Stimulated activated CD8-positive, alpha-beta memory T cell treated with anti-CD3 and anti-CD28 coated beads, Interleukin-2, amount 100 ng/mL, for 48 hours (primary cell): Measurements from ENCODE around the gene TYW1.
"Not testable (repeated sequence)": the region's sequence is repeated elsewhere in the genome, so short reads cannot be mapped to it uniquely, and the experiment has no call there.

Experiments used
- DNase-seq, 2 donors: peaks; one replicate each; pipeline ENCODE4 v3.0.0-alpha.2; 2020; ENCODE audit warnings: low read depth in 2 of 2

Gene TYW1

GRCh38 chr7:67191002-67191720 lies 194.5 kb downstream of the TYW1 start:
- not testable (repeated sequence) for DNase-seq

DNA sequence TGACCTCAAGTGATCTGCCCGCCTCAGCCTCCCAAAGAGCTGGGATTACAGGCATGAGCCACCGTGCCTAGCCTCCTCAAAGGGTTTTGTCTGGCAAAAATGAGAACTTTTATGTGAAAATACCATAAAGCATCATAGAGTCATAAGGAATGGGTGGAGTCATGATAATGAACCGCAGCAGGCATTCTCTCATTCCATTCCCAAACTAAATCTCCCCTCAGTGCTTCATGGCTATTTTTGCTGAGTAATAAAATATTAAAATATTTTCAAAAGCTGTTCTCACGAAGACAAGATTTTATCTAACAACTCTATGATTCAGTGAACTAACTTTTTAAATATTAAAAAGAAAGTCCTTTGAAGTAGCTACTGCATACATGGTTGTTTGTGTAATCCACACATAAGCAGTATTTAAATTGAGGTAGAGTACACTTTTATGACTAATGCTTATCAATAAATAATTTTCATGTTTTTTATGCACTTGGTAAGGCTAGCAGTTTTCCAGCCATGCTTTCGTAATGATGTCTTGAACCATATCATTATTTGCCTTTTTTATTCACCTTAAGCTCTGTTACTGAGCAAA lies 195.6 kb downstream of the TYW1 start:
- not testable (repeated sequence) for DNase-seq

DNA sequence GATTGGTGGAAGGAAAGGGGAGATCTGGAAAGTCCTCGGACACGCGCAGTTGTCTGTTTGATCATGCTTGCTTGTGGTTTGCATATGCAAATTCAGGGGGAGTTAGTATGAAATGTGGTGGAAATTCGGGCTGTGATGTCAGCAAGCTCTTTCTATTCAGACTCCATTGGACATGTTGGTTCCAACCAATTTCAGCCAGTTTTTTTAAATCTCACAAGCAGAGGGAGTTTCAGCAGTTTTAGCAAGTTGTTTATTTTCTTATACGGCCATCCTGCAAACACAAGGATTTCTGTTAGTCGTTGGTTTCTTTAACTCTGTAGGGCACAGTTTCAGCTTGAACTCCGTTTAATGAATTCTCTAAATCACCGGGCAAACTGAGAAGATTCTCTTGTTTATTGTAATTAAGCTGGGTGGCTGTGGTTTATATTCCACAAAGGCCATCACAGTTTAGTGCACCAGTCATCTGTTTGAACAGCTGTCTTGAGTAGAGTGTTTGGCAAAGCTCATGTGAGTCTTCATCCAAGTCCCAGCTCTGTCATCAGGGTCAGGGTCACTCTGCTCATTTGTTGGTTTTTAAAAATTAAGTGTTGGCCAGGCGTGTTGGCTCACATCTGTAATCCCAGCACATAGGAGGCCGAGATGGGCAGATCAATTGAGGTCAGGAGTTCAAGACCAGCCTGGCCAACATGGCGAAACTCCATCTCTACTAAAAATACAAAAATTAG lies 196.4 kb downstream of the TYW1 start:
- not testable (repeated sequence) for DNase-seq

DNA sequence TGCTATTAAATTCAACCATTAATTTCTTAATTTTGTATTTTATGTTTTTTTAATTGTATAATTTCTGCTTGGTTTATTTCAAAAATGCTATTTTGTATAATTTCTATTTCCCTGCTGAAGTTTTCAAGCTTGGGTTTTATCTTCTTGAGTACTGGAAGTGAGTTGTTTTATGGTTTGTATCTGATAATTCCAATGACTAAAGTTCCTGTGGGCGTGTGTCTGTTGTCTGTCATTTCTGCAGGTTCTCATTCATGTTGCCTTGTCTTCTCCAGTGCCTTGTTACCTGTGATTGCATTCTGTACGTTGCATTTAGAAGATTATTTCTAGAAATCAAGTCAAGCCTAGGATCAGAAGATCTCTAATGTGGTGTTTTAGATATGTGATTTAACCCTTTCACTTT lies 199.5 kb downstream of the TYW1 start:
- not testable (repeated sequence) for DNase-seq

DNA sequence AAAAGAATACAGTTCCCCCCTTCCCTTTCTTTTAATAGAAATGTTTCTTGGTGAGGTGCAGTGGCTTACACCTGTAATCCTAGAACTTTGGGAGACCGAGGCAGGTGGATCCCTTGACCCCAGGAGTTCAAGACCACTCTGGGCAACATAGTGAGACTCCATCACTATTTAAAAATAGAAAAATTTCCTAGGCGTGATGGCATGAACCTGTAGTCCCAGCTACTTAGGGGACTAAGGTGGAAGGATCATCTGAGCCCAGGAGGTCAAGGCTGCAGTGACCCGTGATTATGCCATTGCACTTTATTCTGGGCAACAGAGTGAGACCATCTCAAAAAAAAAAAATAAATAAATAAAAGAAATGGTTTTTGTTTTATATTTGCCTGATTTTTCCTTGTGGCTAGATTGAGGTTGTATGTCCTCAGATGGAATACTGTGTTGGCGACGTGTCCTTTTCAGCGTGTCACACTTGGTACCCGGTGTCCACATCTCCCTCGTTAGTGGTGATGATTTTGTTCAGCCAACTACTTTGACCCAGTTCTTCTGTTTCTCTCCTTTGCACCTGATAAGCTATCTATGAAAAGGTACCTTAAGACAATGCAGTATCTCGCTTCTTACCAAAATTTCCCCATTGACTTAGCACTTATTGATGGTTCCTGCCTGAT lies 202.4 kb downstream of the TYW1 start:
- DNase-seq, result not testable (repeated sequence)

GRCh38 chr7:67205772-67206171 lies 209.1 kb downstream of the TYW1 start:
- not testable (repeated sequence) for DNase-seq

DNA sequence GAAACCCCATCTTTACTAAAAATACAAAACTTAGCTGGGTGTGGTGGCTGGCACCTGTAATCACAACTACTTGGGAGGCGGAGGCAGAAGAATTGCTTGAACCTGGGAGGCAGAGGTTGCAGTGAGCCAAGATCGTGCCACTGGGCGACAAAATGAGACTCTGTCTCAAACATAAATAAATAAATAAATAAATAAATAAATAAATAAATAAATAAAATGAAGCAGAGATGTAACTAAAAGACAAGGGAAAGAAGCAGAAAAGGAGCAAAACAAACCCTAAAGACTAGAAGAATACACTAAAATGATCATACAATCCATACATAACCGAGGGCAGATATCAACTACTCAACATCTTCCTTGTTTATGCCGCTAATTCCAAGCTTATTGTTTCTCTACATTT lies 209.8 kb downstream of the TYW1 start:
- DNase-seq, result no peak

GRCh38 chr7:67208656-67209055 lies 212.0 kb downstream of the TYW1 start:
- not testable (repeated sequence) for DNase-seq

DNA sequence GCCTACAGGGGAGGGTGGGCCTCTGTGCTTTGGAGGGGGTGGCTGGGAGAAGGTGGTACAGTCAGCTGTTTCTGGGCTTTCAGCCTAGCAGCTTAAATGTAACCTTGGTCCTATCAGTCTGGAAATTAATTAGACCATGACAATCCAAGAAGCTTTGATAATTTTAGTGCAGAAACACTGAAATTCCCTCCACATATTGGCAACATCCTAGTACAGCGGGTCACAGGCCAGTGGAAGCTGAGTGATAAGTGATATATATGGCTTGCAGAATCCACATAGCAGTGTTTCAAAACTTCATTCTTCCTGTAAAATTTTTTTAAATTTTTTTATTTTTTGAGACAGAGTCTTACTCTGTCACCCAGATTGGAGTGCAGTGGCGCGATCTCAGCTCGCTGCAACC lies 212.6 kb downstream of the TYW1 start:
- no peak for DNase-seq

DNA sequence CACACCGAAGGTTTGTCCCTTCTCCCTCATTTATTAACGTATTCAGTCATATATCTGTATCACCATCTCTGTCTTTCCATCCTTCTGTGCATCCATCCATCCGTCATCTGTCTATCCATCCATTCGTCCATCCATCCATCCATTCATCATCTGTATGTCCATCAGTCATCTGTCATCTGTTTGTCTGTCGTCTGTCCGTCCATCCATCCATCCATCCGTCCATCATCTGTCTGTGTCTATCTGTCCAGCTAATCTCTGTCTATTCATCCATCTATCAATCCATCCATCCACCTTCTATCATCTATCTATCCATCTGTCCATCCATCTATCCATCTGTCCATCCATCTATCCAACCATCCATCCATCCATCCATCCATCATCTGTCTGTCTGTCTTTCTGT lies 213.9 kb downstream of the TYW1 start:
- DNase-seq, result no peak

DNA sequence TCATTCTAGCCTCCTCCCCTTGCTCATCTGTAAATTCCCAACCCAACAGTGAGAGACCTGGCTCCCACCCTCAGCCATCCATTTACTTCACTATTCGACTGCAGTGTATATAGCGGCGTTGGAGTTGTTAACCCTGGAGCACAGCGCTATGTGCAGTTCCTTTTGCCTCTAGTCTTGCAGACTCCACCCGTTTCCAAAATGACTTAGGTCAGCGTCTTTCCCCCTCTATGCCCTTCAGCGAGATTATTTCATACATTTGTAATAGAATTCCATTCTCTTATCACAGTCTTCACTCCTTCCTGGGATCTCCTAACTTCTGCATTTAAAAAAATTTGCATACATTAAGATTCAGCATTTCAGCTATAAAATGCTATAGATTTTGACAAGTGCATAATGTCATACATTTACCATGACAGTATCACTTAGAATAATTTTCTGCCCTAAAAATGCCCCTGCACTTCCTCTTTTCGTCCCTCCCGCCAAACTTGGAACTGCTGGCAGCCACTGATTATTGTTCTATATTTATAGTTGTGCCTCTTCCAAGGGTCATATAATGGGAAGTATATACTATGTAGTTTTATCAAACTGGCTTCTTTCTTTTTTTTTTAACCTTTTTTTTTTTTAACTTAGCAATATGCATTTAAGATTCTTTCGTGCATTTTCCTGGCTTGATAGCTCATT lies 215.2 kb downstream of the TYW1 start:
- DNase-seq, result not testable (repeated sequence)

DNA sequence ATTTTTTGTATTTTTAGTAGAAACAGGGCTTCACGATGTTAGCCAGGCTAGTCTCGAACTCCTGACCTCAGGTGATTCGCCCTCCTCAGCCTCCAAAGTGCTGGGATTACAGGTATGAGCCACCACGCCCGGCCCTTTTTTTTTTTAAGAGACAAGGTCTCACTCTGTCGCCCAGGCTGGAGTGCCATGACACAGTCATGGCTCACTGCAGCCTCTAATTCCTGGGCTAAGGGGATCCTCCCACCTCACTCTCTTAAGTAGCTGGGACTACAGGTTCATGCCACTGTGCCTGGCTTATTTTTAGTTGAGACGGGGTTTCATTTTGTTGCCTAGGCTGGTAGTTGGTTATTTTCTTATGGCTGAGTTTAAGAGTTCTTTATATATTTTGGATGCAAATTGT lies 216.4 kb downstream of the TYW1 start:
- DNase-seq, result not testable (repeated sequence)

GRCh38 chr7:67223551-67223950 lies 226.9 kb downstream of the TYW1 start:
- not testable (repeated sequence) for DNase-seq

DNA sequence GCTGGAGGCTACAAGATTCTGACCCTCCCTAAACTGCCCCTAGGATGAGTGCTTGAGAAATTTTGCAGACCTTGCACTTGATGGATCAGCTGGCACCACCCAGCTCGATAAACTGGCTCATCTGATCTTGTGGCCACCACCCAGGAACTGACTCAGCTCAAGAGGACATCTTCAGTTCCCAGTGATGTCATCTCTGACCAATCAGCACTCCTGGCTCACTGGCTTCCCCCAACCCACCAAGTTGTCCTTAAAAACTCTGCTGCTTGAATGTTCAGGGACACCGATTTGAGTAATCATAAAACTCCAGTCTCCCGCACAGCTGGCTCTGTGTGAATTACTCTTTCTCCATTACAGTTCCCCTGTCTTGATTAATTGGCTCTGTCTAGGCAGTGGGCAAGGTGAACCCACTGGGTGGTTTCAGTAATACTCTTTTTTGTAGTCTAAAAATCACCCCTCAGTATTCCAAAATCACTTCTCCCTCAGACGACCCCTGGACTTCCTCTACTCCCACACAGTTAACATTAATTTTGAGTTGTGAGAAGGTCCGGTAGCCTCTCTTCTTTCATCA lies 229.8 kb downstream of the TYW1 start:
- DNase-seq, result peak in 1 of 2 donors; percentile 14

GRCh38 chr7:67226967-67227366 lies 230.3 kb downstream of the TYW1 start:
- DNase-seq, result not testable (repeated sequence)

GRCh38 chr7:67229018-67229417 lies 232.4 kb downstream of the TYW1 start:
- DNase-seq, result not testable (repeated sequence)

DNA sequence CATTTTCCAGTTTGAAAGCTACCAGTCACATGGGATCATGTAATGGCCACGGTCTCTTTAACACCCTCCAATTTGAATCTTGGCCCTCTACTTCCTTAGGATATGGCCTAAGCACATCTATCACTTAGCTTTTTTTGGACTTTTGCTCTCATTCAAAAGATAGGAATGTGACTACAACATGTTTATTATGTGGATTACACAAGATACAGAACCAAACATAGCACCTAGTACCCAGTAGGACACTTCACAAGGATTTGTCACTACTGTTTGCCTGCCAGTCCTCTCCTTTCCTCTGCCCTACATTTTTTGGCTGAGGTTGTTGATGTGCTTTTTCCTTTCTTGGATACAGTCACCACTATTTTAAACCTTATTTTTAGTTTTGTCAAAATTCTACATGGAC lies 233.4 kb downstream of the TYW1 start:
- DNase-seq, result not testable (repeated sequence)

- DNase-seq, result not testable (repeated sequence)
Observed at GRCh38 chr7:67233506-67233905, 236.9 kb downstream of the TYW1 start.

DNA sequence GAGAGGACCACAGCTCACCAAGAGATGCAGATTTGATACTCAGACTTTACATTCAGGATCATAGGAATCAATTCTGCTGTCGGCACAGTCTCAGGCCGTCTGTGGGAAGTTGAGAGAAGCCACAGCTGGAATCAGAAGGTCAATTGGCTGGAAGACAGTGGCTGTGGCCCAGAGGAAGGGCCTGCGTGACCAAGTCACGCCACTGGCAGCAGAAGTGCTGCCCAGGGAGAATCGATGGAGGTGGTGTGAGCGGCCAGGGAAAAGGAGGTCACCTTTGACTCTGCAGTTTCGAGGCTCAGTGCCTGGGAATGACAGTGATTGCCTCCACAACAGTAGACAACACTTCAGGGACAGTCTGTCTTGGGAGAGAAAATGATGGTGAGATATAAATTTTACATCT lies 239.6 kb downstream of the TYW1 start:
- not testable (repeated sequence) for DNase-seq

- not testable (repeated sequence) for DNase-seq
Observed at GRCh38 chr7:67242871-67243270, 246.2 kb downstream of the TYW1 start.

DNA sequence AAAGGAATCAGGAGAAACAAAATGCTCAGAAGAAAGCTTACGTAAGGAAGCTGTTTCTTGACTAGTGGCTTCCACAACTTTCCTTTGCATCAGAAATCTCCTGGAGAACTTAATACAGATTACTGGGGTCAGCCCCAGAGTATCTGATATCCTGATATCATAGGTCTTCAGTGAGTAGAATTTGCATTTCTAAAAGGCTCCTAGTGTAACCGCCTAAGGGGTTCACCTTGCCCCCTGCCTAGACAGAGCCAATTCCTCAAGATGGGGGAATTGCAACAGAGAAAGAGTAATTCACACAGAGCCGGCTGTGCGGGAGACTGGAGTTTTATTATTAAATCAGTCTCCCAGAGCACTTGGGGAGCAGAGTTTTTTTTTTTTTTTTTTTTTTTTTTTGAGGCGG lies 251.7 kb downstream of the TYW1 start:
- not testable (repeated sequence) for DNase-seq
